AG04450 (cell line): ENCODE data around the gene UVRAG. TPM values are rescaled to one million over a fixed set of nuclear protein-coding genes. Genes with fewer than 3 reads are reported as not detected.

ENCODE experiments used
- CTCF ChIA-PET: fragments of 300-600, 350-600 bp; formaldehyde crosslinking; extraction: SDS; loops from one replicate; lab custom pipeline; 2022; ENCODE audit warnings: antibody characterized with exemption, inconsistent platforms; lab: Charles Lee
- POLR2A ChIA-PET: fragments of 350-600 bp; formaldehyde crosslinking; extraction: SDS; loops from one replicate; lab custom pipeline; 2021; ENCODE audit warnings: antibody characterized with exemption, inconsistent platforms; lab: Yijun Ruan, JAX
- DNase-seq: peaks from one replicate; pipeline ENCODE4 v3.0.0-alpha.2; 2011; ENCODE audit warnings: low read depth, low spot score
- H3K27ac ChIP-seq: one replicate; pipeline ENCODE4 v1.5.1; 2012; ENCODE audit warnings: low read depth, low read length, control low read depth
- H3K27me3 ChIP-seq: one replicate; pipeline ENCODE4 v1.6.0; 2012; ENCODE audit warnings: low read length; ENCODE audit not compliant: control insufficient read depth, insufficient read depth
- H3K4me3 ChIP-seq: 2 replicates; pipeline ENCODE4 v1.5.1; 2011; ENCODE audit warnings: mild to moderate bottlenecking, low read depth, low read length, control low read depth
- H3K9me3 ChIP-seq: 2 replicates; pipeline ENCODE4 v1.5.1; 2012; ENCODE audit warnings: low read length; ENCODE audit not compliant: control insufficient read depth, insufficient read depth
- polyA plus RNA-seq: library from polyadenylated mRNA; depleted of rRNA; stranded (reverse); fragments of >200 nt; gene quantifications from 2 replicates; pipeline ENCODE4 v1.2.3, GENCODE V29; 2011
- TF ChIP-seq, protein P1 (sequence below): IDR thresholded peaks from 2 replicates; pipeline ENCODE4 v1.5.1; 2011; ENCODE audit warnings: low read depth, low read length, control low read depth, inconsistent platforms

UVRAG gene
- polyA plus RNA-seq, 1 experiment, result 11.6 TPM

- CTCF ChIA-PET, result interaction anchor here (1.0 kb wide), 1 partner anchor 100 kb away, joined by 3 read pairs; no protein-coding TSS in a partner anchor
- H3K27ac ChIP-seq, result no peak overlapping the region
- no peaks in the 10 kb centered on the region for H3K9me3 ChIP-seq
- no peak for DNase-seq
- TF ChIP-seq, protein P1, sequence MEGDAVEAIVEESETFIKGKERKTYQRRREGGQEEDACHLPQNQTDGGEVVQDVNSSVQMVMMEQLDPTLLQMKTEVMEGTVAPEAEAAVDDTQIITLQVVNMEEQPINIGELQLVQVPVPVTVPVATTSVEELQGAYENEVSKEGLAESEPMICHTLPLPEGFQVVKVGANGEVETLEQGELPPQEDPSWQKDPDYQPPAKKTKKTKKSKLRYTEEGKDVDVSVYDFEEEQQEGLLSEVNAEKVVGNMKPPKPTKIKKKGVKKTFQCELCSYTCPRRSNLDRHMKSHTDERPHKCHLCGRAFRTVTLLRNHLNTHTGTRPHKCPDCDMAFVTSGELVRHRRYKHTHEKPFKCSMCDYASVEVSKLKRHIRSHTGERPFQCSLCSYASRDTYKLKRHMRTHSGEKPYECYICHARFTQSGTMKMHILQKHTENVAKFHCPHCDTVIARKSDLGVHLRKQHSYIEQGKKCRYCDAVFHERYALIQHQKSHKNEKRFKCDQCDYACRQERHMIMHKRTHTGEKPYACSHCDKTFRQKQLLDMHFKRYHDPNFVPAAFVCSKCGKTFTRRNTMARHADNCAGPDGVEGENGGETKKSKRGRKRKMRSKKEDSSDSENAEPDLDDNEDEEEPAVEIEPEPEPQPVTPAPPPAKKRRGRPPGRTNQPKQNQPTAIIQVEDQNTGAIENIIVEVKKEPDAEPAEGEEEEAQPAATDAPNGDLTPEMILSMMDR, result no peak
- no peaks in the 10 kb centered on the region for H3K27me3 ChIP-seq
- POLR2A ChIA-PET, result no interaction called here
- H3K4me3 ChIP-seq, result no peak overlapping the region
These were observed 8.9 kb downstream of the UVRAG start for GRCh38 chr11:75823946-75824345.

DNA sequence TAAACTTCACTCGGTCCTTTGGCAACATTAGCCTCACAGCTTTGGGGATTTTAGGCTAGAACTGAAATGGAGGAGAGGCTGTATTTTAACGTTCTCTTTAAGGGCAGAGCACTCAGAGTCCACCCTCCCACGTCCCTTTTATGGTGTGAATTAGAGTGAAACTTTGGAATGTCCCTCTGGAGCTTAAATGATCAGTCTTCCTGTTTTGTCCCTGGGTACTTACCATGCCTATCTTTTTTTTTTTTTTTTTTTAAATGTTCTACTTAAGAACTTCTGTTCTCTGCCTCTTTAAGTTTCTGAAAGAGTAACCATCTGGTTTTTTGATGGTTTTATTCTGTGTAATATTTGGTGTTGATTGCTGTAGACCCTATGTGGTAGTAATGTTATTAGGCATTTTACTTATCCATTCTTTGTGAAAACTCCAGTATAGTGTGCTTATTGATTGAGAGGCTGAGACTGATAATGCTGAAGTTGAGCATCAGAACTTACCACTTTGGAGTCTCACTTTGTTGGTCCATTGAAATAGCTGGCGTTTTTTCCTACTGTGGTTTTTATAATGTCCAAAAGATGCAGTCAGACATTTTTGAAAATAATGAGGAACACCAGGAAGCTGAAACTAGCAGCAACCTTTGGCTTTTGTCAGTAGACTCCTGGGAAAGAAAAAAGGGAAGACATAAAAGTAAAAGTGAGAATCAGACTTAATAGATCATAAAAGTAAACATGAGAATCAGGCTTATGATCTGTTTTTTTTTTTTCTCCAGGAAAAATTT, 11.6 kb downstream of the UVRAG start:
- no peak overlapping the region for H3K4me3 ChIP-seq
- POLR2A ChIA-PET, result no interaction called here
- H3K27ac ChIP-seq, result no peak overlapping the region
- H3K9me3 ChIP-seq, result no peaks in the 10 kb centered on the region
- H3K27me3 ChIP-seq, result no peaks in the 10 kb centered on the region
- CTCF ChIA-PET, result interaction anchor here (0.7 kb wide), 1 partner anchor 257 kb away, joined by 3 read pairs; no protein-coding TSS in a partner anchor
- DNase-seq, result no peak
- TF ChIP-seq, protein P1, result no peak

- H3K27me3 ChIP-seq, result no peaks in the 10 kb centered on the region
- TF ChIP-seq, protein P1, result no peak
- H3K9me3 ChIP-seq, result no peaks in the 10 kb centered on the region
- H3K4me3 ChIP-seq, result no peak overlapping the region
- DNase-seq, result no peak
- ChIA-PET POLR2A (no interaction called here), CTCF (no interaction called here)
- no peak overlapping the region for H3K27ac ChIP-seq
These were observed 12.6 kb downstream of the UVRAG start for GRCh38 chr11:75827562-75827961.

GRCh38 chr11:75831915-75832502, 17.0 kb downstream of the UVRAG start:
- Histone ChIP-seq H3K4me3 (no peak overlapping the region), H3K27ac (no peak overlapping the region), H3K27me3 (no peaks in the 10 kb centered on the region), H3K9me3 (no peaks in the 10 kb centered on the region)
- ChIA-PET CTCF (interaction anchor here (0.6 to 1.1 kb wide), 2 partner anchors 35 to 63 kb away, joined by 3 to 5 read pairs; no protein-coding TSS in a partner anchor), POLR2A (no interaction called here)
- no peak for DNase-seq
- TF ChIP-seq, protein P1, result no peak

GRCh38 chr11:75834728-75835127, 19.7 kb downstream of the UVRAG start:
- no peak for DNase-seq

More at GRCh38 chr11:75834728-75835127, 19.7 kb downstream of the UVRAG start:
- TF ChIP-seq, protein P1, result no peak
- Histone ChIP-seq H3K4me3 (no peak overlapping the region), H3K27ac (no peak overlapping the region), H3K27me3 (no peaks in the 10 kb centered on the region), H3K9me3 (no peaks in the 10 kb centered on the region)
- CTCF ChIA-PET, result no interaction called here
- POLR2A ChIA-PET, result no interaction called here
